Activated T-cell treated with anti-CD3 and anti-CD28 coated beads for 1 hour (primary cell): ENCODE measurements around the gene GOLGA6L4.
"Not testable (repeated sequence)": the region's sequence is repeated elsewhere in the genome, so short reads cannot be mapped to it uniquely, and the experiment has no call there.

Source experiments
- DNase-seq: peaks from one replicate; pipeline ENCODE4 v3.0.0-alpha.2; 2020; ENCODE audit warnings: low read depth

The GOLGA6L4 gene

GRCh38 chr15:84235573-84235972 lies at the start of gene GOLGA6L4:
TSS of gene GOLGA6L4 (plus strand) at chr15:84235773. CDS start at chr15:84235835, 62 bp downstream.
- DNase-seq: not testable (repeated sequence)

- not testable (repeated sequence) for DNase-seq
These were observed 42.6 kb upstream of the GOLGA6L4 start for GRCh38 chr15:84192982-84193381.

DNA sequence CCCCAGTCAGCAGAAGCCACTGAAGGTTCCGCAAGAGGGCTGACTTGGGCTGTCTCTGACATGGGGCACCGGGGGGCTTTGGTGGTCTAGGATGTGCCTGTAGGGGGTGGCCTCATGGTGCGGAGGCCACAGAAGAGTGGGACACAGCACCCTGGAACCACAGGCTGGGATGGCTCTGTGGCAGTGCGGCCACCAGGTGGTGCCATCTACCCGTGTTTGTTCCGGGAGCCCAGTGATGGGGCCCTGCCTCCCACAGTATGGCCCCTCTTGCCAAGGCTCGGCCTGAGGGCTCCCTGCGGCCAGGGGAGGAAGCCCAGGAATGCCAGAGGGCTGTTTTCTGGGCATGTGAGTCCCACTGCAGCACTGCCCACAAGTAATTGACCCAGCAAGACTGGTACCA lies 40.0 kb upstream of the GOLGA6L4 start:
- not testable (repeated sequence) for DNase-seq

- DNase-seq: not testable (repeated sequence)
These were observed 38.9 kb upstream of the GOLGA6L4 start for GRCh38 chr15:84196530-84197188.

GRCh38 chr15:84199865-84200264 lies 35.7 kb upstream of the GOLGA6L4 start:
- DNase-seq: not testable (repeated sequence)

DNA sequence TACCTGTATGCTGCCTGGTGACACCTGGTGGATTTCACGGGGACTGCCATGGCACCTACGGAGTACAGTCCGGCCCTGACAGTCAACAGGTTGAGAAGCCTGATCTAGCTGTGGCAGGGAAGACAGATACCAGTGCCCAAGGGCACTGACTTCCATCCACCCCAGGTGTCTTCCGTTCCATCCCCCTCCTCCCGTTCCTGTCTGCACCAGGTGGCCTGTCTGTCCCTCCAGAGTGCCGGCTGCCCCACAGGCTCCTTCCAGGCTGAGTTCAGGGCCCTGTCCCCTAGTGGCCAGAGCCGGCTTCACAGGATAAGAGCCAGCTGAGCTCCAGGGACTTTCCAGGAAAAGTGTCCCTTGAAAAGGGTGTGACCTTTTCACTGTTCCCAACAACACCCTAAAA lies 10.9 kb downstream of the GOLGA6L4 start:
- DNase-seq: not testable (repeated sequence)
